ENCODE results near the gene C1QA. TPM values are rescaled to one million over a fixed set of nuclear protein-coding genes. Genes with fewer than 3 reads are reported as not detected.
"Not testable (repeated sequence)": the region's sequence is repeated elsewhere in the genome, so short reads cannot be mapped to it uniquely, and the experiment has no call there.

The C1QA gene
- polyA plus RNA-seq, 6 donors from 2014 or later = not detected

DNA sequence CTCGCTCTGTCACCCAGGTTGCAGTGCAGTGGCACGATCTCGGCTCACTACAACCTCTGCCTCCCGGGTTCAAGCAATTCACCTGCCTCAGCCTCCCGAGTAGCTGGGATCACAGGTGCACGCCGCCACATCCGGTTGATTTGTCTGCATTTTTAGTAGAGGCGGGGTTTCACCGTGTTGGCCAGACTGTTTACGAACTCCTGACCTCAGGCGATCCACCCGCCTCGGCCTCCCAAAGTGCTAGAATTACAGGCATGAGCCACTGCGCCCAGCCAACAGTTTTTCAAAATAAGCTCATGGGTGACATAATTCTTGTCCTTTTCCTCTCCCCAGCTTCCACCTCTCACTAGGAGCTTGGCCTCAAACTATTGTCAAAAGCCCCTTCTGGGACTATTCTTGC is 39.7 kb downstream of the C1QA start:
- not testable (repeated sequence) for H3K9me3 Mint-ChIP-seq; H3K4me3 Mint-ChIP-seq; ATAC-seq (ENCODE audit: low read depth in 2 of 2); H3K4me1 Mint-ChIP-seq; H3K27ac Mint-ChIP-seq; H3K36me3 Mint-ChIP-seq; DNase-seq
- peaks cover 15 to 35% (median 29%) of the 10 kb centered on the region in 3 donors for H3K27me3 Mint-ChIP-seq

- Mint-ChIP-seq H3K27ac (no peak overlapping the region), H3K36me3 (no peaks in the 10 kb centered on the region), H3K9me3 (no peaks in the 10 kb centered on the region), H3K27me3 (peaks cover 6 to 26% (median 23%) of the 10 kb centered on the region in 3 donors), H3K4me3 (no peak overlapping the region), H3K4me1 (no peaks in the 10 kb centered on the region)
- DNase-seq = no peak
- ATAC-seq (ENCODE audit: low read depth in 2 of 2) = no peak
Observed at GRCh38 chr1:22676916-22677583, 40.6 kb downstream of the C1QA start.

DNA sequence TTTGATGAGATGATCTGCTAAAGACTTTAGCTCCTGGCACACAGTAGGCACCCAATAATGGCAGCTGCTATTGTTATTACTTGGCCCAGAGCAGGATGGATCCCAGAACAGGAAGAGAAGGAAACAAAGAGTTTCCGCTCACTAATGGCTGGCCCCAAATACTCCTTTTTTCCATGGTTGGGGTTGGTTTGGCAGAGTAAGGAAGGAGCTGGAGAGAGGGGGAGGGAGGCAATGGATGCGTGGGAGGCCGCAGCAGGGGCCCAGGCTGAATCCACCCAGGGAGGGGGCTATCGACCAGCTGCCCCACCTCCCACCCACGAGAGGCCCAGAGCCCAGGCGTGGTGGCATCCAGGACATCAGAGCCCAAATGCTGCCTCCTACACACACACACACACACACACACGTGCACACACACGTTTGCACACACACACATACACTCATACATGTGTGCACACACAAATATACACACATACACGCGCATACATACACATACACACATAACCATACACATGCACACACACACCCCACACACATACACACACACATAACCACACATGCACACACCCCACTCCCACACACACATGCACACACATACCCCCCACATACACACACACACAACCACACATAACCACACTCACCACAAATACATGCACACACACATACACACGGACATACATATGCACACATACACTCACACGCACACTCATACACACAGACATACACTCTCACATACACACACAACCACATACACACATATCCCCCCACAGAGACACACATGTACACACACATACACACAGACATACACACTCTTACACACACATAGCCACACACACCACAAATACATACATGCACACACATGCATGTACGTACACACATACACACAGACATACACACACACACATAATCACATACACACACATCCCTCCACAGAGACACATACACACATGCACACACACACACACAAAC is 41.8 kb downstream of the C1QA start:
- H3K36me3 Mint-ChIP-seq = no peaks in the 10 kb centered on the region
- no peaks in the 10 kb centered on the region for H3K9me3 Mint-ChIP-seq
- H3K27ac Mint-ChIP-seq = no peak overlapping the region
- no peaks in the 10 kb centered on the region for H3K4me1 Mint-ChIP-seq
- no peak for ATAC-seq (ENCODE audit: low read depth in 2 of 2)
- H3K4me3 Mint-ChIP-seq = no peak overlapping the region
- H3K27me3 Mint-ChIP-seq = peaks cover 0 to 15% (median 13%) of the 10 kb centered on the region in 3 donors
- DNase-seq = no peak

GRCh38 chr1:22680726-22681125 is 44.3 kb downstream of the C1QA start:
- ATAC-seq (ENCODE audit: low read depth in 2 of 2) (no peak), DNase-seq (no peak)
- Mint-ChIP-seq H3K4me1 (no peaks in the 10 kb centered on the region), H3K4me3 (no peak overlapping the region), H3K36me3 (no peaks in the 10 kb centered on the region), H3K27me3 (peaks cover 6 to 17% (median 10%) of the 10 kb centered on the region in 3 donors), H3K9me3 (no peaks in the 10 kb centered on the region), H3K27ac (no peak overlapping the region)

DNA sequence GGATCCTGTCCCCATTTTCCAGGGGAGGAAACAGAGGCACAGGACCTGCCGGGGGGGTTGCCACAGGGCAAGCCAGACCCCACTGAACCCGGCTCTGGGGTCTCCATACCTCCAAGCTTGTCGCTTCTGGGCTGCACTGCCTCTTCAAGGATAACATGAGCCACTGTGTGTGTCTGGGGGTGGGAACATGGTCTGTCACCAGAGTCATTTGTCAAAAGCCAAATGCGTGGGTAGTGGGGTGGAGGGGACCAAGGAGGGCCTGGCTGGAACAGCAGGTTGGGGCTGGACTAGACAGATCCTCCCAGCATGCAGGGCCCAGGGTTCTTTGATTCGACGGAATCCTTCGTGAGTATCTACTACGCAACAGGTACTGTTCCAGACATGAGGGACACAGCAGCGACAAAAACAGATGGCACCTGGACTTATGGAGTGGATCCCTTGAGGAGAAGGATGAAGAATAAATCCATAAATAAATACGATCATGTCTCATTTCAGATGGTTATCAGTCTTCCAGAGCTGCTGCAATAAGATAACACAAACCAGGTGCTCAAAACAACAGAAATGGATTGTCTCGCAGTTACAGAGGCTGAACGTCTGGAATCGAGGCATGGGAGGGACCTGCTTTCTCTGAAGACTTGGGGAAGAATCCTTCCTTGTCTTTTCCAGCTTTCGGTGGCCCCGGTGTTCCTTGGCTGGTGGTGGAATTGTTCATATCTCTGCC is 45.3 kb downstream of the C1QA start:
- no peaks in the 10 kb centered on the region for H3K36me3 Mint-ChIP-seq
- no peak overlapping the region for H3K4me3 Mint-ChIP-seq
- H3K4me1 Mint-ChIP-seq = no peaks in the 10 kb centered on the region
- H3K9me3 Mint-ChIP-seq = no peaks in the 10 kb centered on the region
- peaks cover 13 to 24% (median 13%) of the 10 kb centered on the region in 3 donors for H3K27me3 Mint-ChIP-seq
- ATAC-seq (ENCODE audit: low read depth in 2 of 2) = no peak
- DNase-seq = no peak
- H3K27ac Mint-ChIP-seq = no peak overlapping the region

DNA sequence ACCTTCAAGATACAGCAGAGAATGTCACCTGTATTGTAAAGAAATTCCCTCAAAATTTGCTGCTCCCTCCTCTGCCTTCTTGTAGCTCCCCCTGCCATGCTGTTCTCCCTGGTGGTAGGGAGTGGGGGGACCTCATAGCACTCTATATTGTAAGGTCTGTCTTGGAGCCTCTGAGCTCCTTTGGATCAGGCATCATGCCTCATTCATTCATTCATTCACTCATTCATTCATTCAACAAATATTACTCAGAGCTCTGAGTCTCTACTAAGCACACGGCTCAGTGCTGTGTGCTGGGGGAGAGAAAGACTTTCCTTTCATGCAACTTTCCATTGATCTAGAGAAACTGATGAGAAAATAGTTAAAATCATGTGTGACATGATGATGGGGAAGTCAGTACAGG is 47.1 kb downstream of the C1QA start:
- Mint-ChIP-seq H3K27me3 (peaks cover 17 to 36% (median 21%) of the 10 kb centered on the region in 3 donors), H3K4me3 (no peak overlapping the region), H3K4me1 (no peaks in the 10 kb centered on the region), H3K36me3 (no peaks in the 10 kb centered on the region), H3K27ac (peak overlapping the region in 1 of 6 donors; percentile 82), H3K9me3 (no peaks in the 10 kb centered on the region)
- no peak for DNase-seq
- ATAC-seq (ENCODE audit: low read depth in 2 of 2) = no peak

- Mint-ChIP-seq H3K9me3 (no peaks in the 10 kb centered on the region), H3K27me3 (peaks cover 21 to 45% (median 23%) of the 10 kb centered on the region in 3 donors), H3K36me3 (no peaks in the 10 kb centered on the region), H3K4me1 (no peaks in the 10 kb centered on the region), H3K27ac (peak overlapping the region in 2 of 6 donors; percentile 30 to 75), H3K4me3 (no peak overlapping the region)
- DNase-seq (no peak), ATAC-seq (ENCODE audit: low read depth in 2 of 2) (no peak)
Observed at GRCh38 chr1:22685591-22686059, 49.2 kb downstream of the C1QA start.

- Mint-ChIP-seq H3K27me3 (peaks cover 21 to 45% (median 23%) of the 10 kb centered on the region in 3 donors), H3K4me1 (no peaks in the 10 kb centered on the region), H3K9me3 (no peaks in the 10 kb centered on the region), H3K27ac (no peak overlapping the region), H3K4me3 (peak overlapping the region in 1 of 8 donors; percentile 14), H3K36me3 (no peaks in the 10 kb centered on the region)
- ATAC-seq (ENCODE audit: low read depth in 2 of 2) = no peak
- DNase-seq = no peak
Observed at GRCh38 chr1:22687191-22687590, 50.8 kb downstream of the C1QA start.

GRCh38 chr1:22688466-22688865 is 52.0 kb downstream of the C1QA start:
- H3K4me3 Mint-ChIP-seq = no peak overlapping the region
- H3K36me3 Mint-ChIP-seq = no peaks in the 10 kb centered on the region
- H3K27ac Mint-ChIP-seq = peak overlapping the region in 1 of 6 donors; percentile 2
- peaks cover 21 to 44% (median 23%) of the 10 kb centered on the region in 3 donors for H3K27me3 Mint-ChIP-seq
- DNase-seq = no peak
- ATAC-seq (ENCODE audit: low read depth in 2 of 2) = no peak
- H3K9me3 Mint-ChIP-seq = no peaks in the 10 kb centered on the region
- H3K4me1 Mint-ChIP-seq = no peaks in the 10 kb centered on the region

Other genes with a start within 250 kb of the C1QA start
- gene ZBTB40, start 184.8 kb upstream of the C1QA start, polyA plus RNA-seq (ENCODE audit: low read depth in 6 of 6) = 1 to 10 TPM; 1.5 to 7.7 (median 3.4) TPM
- gene EPHA8, start 73.1 kb upstream of the C1QA start, polyA plus RNA-seq (ENCODE audit: low read depth in 6 of 6) = not detected
- not detected for gene C1QC, start 7.0 kb downstream of the C1QA start, polyA plus RNA-seq (ENCODE audit: low read depth in 6 of 6)
- gene C1QB, start 16.6 kb downstream of the C1QA start, polyA plus RNA-seq (ENCODE audit: low read depth in 6 of 6) = not detected
- gene EPHB2, start 74.2 kb downstream of the C1QA start, polyA plus RNA-seq (ENCODE audit: low read depth in 6 of 6) = under 1 TPM in 1 of 6 donors, not detected in 5; 0.08 TPM

Measured in naive B cell (primary cell).